GM23338 (cell line): ENCODE results near the gene HSF2BP. TPM values are rescaled to one million over a fixed set of nuclear protein-coding genes. Genes with fewer than 3 reads are reported as not detected.

ENCODE experiments used
- ATAC-seq: fragments of 200-7000 bp; cut with Tn5 transposase; 3 replicates; pipeline ENCODE4 v1.9.1; 2020
- DNase-seq: peaks from one replicate; pipeline ENCODE4 v3.0.0-alpha.2; 2015; ENCODE audit warnings: low spot score
- H2AFZ ChIP-seq: fragments of 200-600 bp; sonication (generic); 2 replicates; pipeline ENCODE4 v1.8.0; 2016; ENCODE audit warnings: antibody characterized with exemption, mild to moderate bottlenecking, moderate library complexity
- H3F3A ChIP-seq: fragments of 200-600 bp; sonication (generic); replicated peaks from 2 replicates; pipeline ENCODE4 v1.8.0; 2017; ENCODE audit warnings: antibody characterized with exemption, mixed run types, low read depth
- H3K27ac ChIP-seq: fragments of 200-600 bp; sonication (generic); 2 replicates; pipeline ENCODE4 v1.6.1; 2016; ENCODE audit warnings: low read depth
- H3K27me3 ChIP-seq: fragments of 200-600 bp; sonication (generic); 2 replicates; pipeline ENCODE4 v1.8.0; 2016; ENCODE audit warnings: mild to moderate bottlenecking, mixed run types, moderate library complexity; ENCODE audit not compliant: insufficient read depth
- H3K36me3 ChIP-seq: fragments of 200-600 bp; sonication (generic); 2 replicates; pipeline ENCODE4 v1.8.0; 2016; ENCODE audit warnings: mild to moderate bottlenecking; ENCODE audit not compliant: insufficient read depth
- H3K4me1 ChIP-seq: fragments of 200-600 bp; sonication (generic); 2 replicates; pipeline ENCODE4 v1.8.0; 2016; ENCODE audit warnings: mild to moderate bottlenecking, moderate library complexity; ENCODE audit not compliant: insufficient read depth
- H3K4me2 ChIP-seq: fragments of 200-600 bp; sonication (generic); 2 replicates; pipeline ENCODE4 v1.7.1; 2017; ENCODE audit warnings: mixed run types
- H3K4me3 ChIP-seq: fragments of 200-600 bp; sonication (generic); 2 replicates; pipeline ENCODE4 v1.6.1; 2016; ENCODE audit warnings: mixed run types
- H3K79me2 ChIP-seq: fragments of 200-600 bp; sonication (generic); replicated peaks from 2 replicates; pipeline ENCODE4 v1.8.0; 2017; ENCODE audit warnings: mild to moderate bottlenecking; ENCODE audit not compliant: insufficient read depth
- H3K9me2 ChIP-seq: fragments of 200-600 bp; sonication (generic); 2 replicates; pipeline ENCODE4 v1.8.0; 2017; ENCODE audit not compliant: insufficient read depth
- H4K20me1 ChIP-seq: fragments of 200-600 bp; sonication (generic); replicated peaks from 2 replicates; pipeline ENCODE4 v1.8.0; 2017; ENCODE audit warnings: mild to moderate bottlenecking; ENCODE audit not compliant: insufficient read depth
- H3K27ac Mint-ChIP-seq: 2 replicates; pipeline ENCODE4 v1.8.0; 2020; ENCODE audit warnings: inconsistent platforms, mild to moderate bottlenecking, moderate library complexity, mixed read lengths
- H3K27me3 Mint-ChIP-seq: 3 replicates; pipeline ENCODE4 v1.8.0; 2022; ENCODE audit warnings: low read depth, mild to moderate bottlenecking, moderate library complexity, mixed read lengths, inconsistent platforms; ENCODE audit not compliant: insufficient read depth, poor library complexity
- H3K36me3 Mint-ChIP-seq: 3 replicates; pipeline ENCODE4 v1.8.0; 2021; ENCODE audit warnings: low read depth, mild to moderate bottlenecking, inconsistent platforms, moderate library complexity, mixed read lengths
- H3K4me1 Mint-ChIP-seq: 3 replicates; pipeline ENCODE4 v1.8.0; 2020; ENCODE audit warnings: mild to moderate bottlenecking, inconsistent platforms, mixed read lengths
- H3K4me3 Mint-ChIP-seq: 3 replicates; pipeline ENCODE4 v1.8.0; 2021; ENCODE audit warnings: moderate library complexity, mild to moderate bottlenecking, inconsistent platforms, mixed read lengths
- H3K9me3 Mint-ChIP-seq: 3 replicates; pipeline ENCODE4 v1.8.0; 2020; ENCODE audit warnings: moderate library complexity, mild to moderate bottlenecking, inconsistent platforms, mixed read lengths
- CREB1 ChIP-seq: fragments of 250-450 bp; sonication (Bioruptor Pico); IDR thresholded peaks from 2 replicates; pipeline ENCODE4 v1.5.0; 2020; ENCODE audit warnings: low read depth, mild to moderate bottlenecking, moderate library complexity
- CTCF ChIP-seq, 2 experiments: fragments of 200-600 bp in 1 of 2; sonication (generic) in 1 of 2; conservative IDR thresholded peaks; 2 replicates each; pipeline versions ENCODE4 v1.5.1 to v1.6.1; 2016 to 2017; ENCODE audit warnings: antibody characterized with exemption in 2 of 2, low read depth in 2 of 2, mild to moderate bottlenecking in 2 of 2, moderate library complexity in 1 of 2
- ETS1 ChIP-seq: IDR thresholded peaks from 2 replicates; pipeline ENCODE4 v1.6.1; 2016; ENCODE audit warnings: antibody characterized with exemption
- EZH2 ChIP-seq: fragments of 200-600 bp; sonication (generic); IDR thresholded peaks from one replicate; pipeline ENCODE4 v1.8.0; 2017; ENCODE audit warnings: antibody characterized with exemption, mild to moderate bottlenecking, low read depth; ENCODE audit not compliant: unreplicated experiment
- EZH2phosphoT487 ChIP-seq: fragments of 200-600 bp; sonication (generic); IDR thresholded peaks from one replicate; pipeline ENCODE4 v1.8.1; 2018; ENCODE audit warnings: antibody characterized with exemption; ENCODE audit not compliant: unreplicated experiment
- JUNB ChIP-seq: IDR thresholded peaks from one replicate; pipeline ENCODE4 v1.6.1; 2016; ENCODE audit warnings: antibody characterized with exemption; ENCODE audit not compliant: unreplicated experiment
- NANOG ChIP-seq: IDR thresholded peaks from 2 replicates; pipeline ENCODE4 v1.6.1; 2016; ENCODE audit warnings: antibody characterized with exemption, borderline replicate concordance
- REST ChIP-seq: IDR thresholded peaks from one replicate; pipeline ENCODE4 v1.6.1; 2018; ENCODE audit warnings: antibody characterized with exemption; ENCODE audit not compliant: unreplicated experiment
- STAT1 ChIP-seq: IDR thresholded peaks from one replicate; pipeline ENCODE4 v1.6.1; 2016; ENCODE audit warnings: antibody characterized with exemption; ENCODE audit not compliant: unreplicated experiment
- ZNF114 ChIP-seq: fragments of 250-450 bp; sonication (Bioruptor Pico); IDR thresholded peaks from 2 replicates; pipeline ENCODE4 v1.5.0; 2020; ENCODE audit warnings: mild to moderate bottlenecking, moderate library complexity
- ZNF331 ChIP-seq: fragments of 250-450 bp; sonication (Bioruptor Pico); IDR thresholded peaks from 2 replicates; pipeline ENCODE4 v1.5.0; 2020; ENCODE audit warnings: low read depth, mild to moderate bottlenecking, moderate library complexity
- ZNF462 ChIP-seq: fragments of 250-450 bp; sonication (Bioruptor Pico); IDR thresholded peaks from 2 replicates; pipeline ENCODE4 v1.5.0; 2020; ENCODE audit warnings: mild to moderate bottlenecking, moderate library complexity
- polyA plus RNA-seq: library from polyadenylated mRNA; unstranded; fragments of >200 nt; fragmentation: Nextera tagmentation; extraction: Ambion mirVana; gene quantifications from 2 replicates; pipeline ENCODE4 v1.2.1, GENCODE V29; 2016
- total RNA-seq: library from RNA; depleted of rRNA; stranded (reverse); fragments of >200 nt; shearing (Covaris generic); gene quantifications from 2 replicates; pipeline ENCODE4 v1.2.3, GENCODE V29; 2014

Gene HSF2BP
- total and polyA plus RNA-seq, 2 experiments from 2014 or later, result 0.78 to 2.0 TPM

GRCh38 chr21:43691086-43691795, 32.0 kb upstream of the HSF2BP start (continued):
- TF ChIP-seq EZH2, result no peak
- TF ChIP-seq STAT1, result no peak
- TF ChIP-seq EZH2phosphoT487, result no peak
- TF ChIP-seq REST, result no peak
- TF ChIP-seq NANOG, result no peak
- TF ChIP-seq ZNF114 (CRISPR knock-in tag), result no peak
- no peak for TF ChIP-seq JUNB

GRCh38 chr21:43690346-43690745, 31.1 kb upstream of the HSF2BP start:
- no peaks in the 10 kb centered on the region for H3K27me3 ChIP-seq
- peaks cover 11% of the 10 kb centered on the region for H4K20me1 ChIP-seq
- no peaks in the 10 kb centered on the region for H3K79me2 ChIP-seq
- H3K4me3 ChIP-seq, result no peak overlapping the region
- Mint-ChIP-seq H3K4me3 (no peak overlapping the region), H3K9me3 (no peaks in the 10 kb centered on the region), H3K27ac (no peak overlapping the region; the same call in 1 of the 2 replicates), H3K4me1 (no peaks in the 10 kb centered on the region), H3K27me3 (peaks cover 6% of the 10 kb centered on the region), H3K36me3 (peaks cover 98% of the 10 kb centered on the region)
- DNase-seq, result no peak
- H3K36me3 ChIP-seq, result peaks cover 17% of the 10 kb centered on the region
- no peak overlapping the region for H3K27ac ChIP-seq
- no peak overlapping the region for H3K4me2 ChIP-seq
- no peaks in the 10 kb centered on the region for H3K9me2 ChIP-seq
- H2AFZ ChIP-seq, result no peak overlapping the region
- no peaks in the 10 kb centered on the region; the same call in 1 of the 2 replicates for H3F3A ChIP-seq
- no peak for ATAC-seq
- no peaks in the 10 kb centered on the region for H3K4me1 ChIP-seq
- TF ChIP-seq CREB1 (CRISPR knock-in tag) (no peak), ETS1 (no peak), ZNF462 (CRISPR knock-in tag) (no peak), ZNF331 (CRISPR knock-in tag) (no peak), NANOG (no peak), ZNF114 (CRISPR knock-in tag) (no peak), JUNB (no peak), STAT1 (no peak), CTCF (conservative IDR thresholded peaks at IDR 0.05; ENCODE audit: low read depth in 2 of 2) (no peak)
